GM19025 (cell line): ENCODE data around the gene NANS.

Source experiments
- ATAC-seq: cut with Tn5 transposase; IDR thresholded peaks from one replicate; pipeline ENCODE4 v1.9.1; 2021; ENCODE audit warnings: mild to moderate bottlenecking, low read depth, moderate library complexity; ENCODE audit not compliant: unreplicated experiment

The NANS gene

DNA sequence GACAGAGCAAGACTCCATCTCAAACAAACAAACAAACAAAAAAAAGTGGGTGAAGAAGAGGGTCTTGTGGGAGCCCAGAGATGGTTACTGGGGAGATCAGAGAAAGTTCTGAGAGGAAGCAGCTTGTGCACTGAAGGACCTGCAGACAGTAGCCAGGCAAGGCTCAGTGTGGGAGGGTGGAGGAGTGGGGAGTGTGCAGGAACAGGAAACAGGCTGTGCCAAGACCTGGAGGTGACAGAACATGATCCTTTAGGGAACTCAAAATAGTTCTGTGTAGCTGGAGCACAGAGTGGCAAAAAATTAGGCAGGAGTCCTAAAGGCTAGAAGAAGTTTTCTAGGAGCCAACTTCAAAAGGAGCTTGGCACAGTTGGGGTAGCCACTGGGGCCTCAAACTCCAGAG lies 19.2 kb upstream of the NANS start:
- ATAC-seq = no peak

DNA sequence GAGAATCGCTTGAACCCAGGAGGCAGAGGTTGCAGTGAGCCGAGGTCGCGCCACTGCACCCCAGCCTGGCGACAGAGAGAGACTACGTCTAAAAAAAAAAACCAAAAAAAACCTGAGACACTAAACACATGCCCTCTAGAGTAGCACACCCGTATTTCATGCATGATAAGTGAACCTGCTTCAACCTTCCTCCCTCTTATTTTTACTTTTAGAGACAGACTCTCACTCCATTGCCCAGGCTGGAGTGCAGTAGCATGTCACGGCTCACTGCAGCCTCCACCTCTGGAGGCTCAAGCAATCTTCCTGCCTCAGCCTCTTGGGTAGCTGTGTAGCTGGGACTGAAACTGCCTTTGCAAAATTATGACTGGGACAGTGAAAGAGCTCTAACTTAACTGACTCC lies 17.6 kb upstream of the NANS start:
- ATAC-seq = no peak

DNA sequence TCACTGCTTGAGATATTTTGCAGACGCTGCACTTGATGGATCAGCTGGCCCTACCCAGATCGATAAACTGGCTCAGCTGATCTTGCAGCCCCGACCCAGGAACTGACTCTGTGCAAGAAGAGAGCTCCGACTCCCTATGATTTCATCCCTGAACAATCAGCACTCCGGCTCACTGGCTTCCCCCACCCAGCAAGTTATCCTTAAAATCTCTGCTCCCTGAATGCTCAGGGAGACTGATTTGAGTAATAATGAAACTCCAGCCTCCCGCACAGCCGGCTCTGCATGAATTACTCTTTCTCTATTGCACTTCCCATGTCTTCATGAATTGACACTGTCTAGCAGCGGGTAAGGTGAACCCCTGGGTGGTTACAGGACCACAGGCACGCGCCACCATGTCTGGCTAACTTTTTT lies 16.9 kb upstream of the NANS start:
- ATAC-seq = no peak

DNA sequence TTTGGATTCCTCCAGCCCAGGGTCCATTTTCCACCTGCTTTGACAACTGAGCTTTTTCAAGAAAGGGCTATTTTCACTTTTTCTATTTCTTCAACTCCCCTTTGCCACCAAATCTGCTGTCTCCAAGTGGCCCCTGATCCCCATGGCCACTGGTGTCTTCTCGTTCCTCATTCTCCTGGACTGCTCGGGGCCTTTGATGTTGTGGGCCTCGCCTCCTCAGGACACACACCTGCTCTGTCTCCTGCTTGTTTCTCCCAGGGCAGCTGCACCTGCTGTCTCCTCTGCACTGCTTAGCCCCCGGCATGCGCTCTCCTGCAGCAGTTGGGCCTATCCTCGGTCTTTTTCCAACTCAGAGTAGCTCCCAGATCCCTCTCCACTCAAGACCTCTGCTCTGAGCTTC lies 16.3 kb upstream of the NANS start:
- no peak for ATAC-seq

DNA sequence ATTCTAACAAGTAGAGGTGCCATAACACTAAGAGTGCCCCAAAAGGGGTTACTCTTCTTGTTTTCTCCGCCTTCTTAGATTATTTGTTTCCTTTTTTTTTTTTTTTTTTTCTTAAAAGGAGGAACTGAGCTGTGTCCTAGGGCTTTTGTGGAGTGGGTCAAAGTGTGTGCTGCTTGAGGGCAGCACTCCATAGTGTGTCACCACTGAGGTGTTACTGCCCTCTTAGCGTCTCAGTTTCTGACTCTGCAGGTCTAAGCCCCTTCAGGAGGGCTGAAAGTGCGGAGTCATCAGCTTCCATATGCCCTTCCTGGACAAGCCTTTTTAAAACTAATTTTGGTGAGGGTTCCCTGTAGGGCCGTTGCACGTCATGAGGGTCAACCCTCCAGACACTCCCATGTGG lies 12.6 kb upstream of the NANS start:
- ATAC-seq = no peak

DNA sequence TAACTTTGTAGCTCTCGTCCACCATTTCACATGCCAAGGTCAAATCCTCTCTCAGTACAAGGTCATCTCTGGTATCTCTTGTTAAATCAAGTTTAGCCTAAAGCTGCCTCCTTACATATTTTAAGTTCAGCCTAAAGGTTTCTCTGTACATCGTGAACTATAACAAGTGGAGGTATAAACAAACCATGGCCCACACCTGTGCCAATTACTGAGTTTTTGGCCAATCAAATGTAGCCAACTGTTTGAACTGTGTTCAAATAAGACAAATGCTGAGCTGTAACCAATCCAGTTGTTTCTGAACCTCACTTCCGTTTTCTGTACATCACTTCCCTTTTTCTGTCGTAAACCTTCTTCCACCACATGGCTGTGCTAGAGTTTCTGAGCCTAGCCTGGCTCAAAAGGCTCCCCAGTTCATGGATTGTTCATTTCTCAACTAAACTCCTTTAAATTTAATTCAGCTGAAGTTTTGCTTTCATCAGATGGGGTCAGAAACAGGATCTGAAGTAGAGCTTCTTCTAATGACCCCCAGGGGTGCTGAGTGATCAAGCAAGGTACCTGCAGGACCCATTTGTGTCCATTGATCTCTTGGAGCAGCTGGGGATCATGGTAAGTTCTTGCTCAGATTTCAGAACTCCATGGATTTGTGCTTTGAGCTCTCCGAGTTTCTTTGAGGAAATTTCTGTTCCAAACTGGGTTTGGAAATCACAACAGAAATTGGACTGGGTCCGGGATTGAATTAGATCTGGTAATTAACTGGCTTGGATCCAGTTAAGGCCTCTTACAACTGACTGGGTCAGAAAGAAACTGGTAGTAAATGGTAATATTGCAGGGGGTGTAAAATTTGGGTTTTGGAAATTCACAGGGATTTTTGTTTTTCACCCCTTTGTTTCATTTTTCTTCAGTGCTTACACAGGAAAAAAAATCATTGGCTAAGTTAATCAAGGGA lies 11.0 kb upstream of the NANS start:
- ATAC-seq = no peak

DNA sequence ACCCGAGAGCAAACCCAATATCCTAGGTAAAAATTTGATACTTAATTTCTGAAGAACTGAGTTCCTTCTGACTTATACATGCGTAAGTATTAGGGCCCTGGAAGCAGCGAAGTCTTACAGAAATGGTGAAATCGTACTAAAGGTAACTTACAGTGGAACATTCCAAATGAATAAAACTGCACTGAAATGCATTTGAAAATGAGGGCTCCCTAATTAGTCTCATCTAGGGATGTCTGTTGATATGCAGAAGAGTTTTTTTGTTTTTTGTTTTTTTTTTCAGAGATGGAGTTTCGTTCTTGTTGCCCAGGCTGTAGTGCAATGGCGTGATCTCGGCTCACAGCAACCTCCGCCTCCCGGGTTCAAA lies 10.4 kb upstream of the NANS start:
- ATAC-seq = no peak

DNA sequence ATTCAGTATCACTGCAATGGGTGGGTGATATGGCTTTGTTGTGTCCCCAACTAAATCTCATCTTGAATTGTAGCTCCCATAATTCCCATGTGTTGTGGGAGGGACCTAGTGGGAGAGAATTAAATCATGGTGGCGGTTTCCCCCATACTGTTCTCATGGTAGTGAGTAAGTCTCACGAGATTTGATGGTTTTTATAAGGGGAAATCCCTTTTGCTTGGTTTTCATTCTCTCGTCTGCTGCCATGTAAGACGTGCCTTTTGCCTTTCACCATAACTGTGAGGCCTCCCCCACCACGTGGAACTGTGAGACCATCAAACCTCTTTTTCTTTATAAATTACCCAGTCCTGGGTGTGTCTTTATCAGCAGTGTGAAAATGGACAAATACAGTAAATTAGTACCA lies 9.5 kb upstream of the NANS start:
- no peak for ATAC-seq

DNA sequence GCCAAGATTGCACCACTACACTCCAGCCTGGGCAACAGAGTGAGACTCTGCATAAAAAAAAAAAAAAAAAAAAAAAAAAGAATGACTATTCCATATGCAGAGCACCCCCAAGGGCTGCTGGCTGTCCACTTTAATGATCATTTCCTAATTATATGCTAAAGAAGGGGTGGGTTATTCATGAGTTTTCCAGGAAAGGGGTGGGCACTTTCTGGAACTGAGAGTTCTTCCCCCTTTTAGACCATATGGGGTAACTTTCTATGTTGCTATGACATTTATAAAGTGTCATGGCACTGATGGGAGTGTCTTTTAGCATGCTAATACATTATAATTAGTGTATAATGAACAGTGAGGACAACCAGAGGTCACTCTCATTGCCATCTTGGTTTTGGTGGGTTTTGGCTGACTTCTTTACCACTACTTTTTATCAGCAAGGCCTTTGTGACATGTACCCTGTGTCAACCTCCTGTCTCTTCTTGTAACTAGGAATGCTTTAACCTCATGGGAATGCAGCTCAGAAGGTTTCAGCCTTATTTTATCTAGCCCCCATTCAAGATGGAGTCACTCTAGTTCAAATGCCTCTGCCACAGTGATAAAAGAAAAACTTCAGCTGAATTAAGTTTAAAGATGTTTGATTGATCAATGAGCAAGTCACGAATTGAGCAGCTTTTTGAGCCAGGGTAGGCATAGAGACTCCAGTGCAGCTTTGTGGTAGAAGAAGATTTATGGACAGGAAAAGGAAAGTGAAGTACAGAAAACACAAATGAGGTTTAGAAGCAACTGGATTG lies 7.1 kb upstream of the NANS start:
- ATAC-seq = no peak

DNA sequence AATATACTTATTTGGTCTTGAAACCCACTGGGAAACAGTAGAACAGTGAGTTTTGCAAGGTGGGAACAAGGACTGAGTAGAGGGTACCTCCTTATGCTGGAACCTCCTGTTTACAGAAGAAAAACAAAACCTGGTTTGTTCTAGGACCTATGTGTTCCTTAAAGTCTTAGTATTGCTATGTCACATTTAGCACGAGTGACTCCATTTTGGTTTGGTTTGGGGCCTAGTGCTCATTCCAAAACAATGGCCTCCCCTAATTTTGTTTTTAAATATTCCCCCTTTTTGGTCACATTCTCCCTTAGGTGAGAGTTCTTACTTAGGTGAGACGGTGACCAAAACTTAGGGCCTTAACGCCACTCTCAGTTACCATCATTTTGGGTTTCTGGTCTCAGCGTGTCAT lies 6.2 kb upstream of the NANS start:
- no peak for ATAC-seq

DNA sequence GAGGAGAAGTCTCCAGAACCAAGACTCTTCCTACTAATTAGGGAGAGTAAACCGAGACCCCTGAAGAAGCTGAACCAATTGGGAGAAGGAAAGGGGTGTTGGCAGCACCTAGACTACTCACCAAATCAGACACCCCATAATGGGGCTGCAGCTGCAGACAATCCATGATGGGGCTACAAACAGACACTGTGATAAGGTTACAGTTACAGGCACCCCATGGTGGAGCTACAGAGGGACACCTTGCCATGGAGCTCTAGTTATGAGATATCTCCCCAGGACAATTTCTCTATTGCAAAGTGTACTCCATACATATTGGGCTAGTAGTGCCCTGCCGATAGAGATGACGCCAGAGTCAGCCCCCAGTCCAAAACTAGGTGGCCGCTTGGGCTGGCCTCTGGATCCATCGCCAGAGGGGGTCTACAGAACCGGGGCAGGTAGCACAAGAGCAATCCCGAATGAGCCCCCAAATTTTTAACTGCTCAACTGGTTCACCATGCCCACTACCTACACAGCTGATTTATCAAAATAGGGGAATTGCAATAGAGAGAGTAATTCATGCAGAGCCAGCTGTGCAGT lies 2.1 kb upstream of the NANS start:
- ATAC-seq = no peak

DNA sequence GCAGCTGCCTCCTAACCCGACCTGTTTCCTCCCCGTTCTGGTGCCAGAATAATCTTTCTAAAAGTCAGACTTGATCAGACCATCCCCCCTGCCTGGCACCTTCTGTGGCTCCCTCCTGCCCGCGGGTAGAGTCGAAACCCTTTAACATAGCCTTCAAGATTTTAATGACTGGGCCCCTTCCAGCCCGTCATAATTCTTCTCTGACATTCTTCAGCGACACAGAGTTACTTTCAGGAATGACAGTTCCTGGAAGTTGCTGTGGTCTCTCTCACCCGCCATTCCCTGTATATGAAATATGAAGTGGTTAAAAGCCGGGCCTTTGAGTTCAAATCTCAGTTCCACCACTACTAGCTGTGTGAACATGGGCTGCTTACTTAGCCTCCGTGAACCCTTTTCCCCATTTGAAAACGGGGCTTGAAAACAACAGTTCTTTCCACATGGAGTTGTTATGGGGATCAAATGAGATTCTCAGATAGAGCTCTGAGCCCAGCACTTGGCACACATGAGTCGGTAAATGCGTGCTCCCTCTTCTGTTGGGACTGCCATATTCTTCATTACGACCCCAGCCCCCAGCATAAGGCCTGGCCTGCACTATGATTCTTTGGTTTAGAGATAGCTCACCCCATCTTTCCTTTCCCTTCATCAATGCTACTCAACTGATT lies 737 bp downstream of the NANS start:
- no peak for ATAC-seq

DNA sequence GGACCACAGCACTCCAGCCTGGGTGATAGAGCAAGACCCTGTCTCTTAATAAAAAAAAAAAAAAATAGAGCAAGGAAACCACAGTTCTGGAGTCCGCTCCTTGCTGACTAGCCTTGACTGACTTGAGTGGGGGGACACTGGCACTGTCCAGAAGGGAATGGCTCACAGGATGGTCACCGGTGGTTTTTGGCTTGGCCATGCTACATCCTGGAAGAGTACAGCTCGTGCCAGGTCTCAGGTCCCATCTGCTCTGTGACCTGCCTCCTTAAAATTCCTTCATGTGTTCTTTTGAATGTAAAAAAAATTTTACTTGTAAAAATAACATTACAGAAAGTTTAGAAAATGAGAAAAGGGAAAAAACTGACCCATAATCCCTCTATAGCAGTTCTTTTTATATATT lies 5.6 kb downstream of the NANS start:
- ATAC-seq = no peak

DNA sequence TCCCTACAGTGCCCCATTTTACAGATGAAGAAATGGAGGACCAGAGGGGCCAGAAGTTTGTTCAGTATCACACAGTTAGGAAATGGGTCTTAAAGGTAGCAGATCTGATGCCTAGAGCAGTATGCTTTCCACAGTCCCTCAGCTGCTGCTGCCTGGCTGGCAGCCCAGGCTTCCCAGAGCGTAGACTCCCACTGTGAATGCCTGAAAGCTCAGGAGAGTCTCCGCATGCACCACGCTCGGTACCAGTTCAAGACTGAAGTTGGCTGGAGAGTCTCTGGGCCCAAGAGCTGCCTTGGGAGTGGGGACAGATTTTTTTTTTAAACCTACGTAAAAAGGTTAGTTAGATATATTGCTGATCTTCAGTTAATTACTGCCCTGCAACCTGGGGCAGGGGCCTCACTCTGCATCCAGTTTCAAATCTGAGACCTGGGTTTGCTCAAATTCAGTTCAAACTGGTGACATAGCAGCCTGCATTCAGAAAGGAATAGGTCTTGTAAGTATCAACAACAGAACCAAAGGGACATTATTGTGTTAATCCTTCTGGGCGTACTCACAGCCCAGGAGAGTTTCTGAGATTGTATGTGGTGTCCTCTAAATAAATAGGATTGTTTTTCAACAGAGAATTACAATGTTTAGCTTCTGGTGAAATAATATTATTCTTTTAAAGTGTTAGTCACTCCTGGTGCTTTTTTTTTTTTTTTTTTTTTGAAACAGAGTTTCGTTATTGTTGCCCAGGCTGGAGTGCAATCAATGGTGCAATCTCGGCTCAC lies 8.3 kb downstream of the NANS start:
- no peak for ATAC-seq

DNA sequence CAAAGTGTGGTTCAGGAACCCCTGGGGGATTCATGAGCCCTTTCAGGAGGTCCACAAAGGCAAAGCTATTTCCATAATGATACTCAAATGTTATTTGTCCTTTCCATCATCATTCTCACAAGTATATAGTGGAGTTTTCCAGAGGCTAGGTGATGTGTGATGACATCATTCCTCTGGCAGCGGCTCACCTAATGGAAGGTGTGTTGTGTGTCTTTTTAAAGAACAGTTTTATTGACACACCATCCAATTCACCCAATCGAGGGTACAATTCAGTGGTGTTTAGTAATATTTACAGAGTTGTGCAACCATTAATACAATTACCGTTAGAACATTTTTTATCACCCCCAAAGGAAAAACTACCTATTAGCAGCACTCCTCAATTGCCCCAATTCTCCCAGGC lies 9.7 kb downstream of the NANS start:
- ATAC-seq = no peak

DNA sequence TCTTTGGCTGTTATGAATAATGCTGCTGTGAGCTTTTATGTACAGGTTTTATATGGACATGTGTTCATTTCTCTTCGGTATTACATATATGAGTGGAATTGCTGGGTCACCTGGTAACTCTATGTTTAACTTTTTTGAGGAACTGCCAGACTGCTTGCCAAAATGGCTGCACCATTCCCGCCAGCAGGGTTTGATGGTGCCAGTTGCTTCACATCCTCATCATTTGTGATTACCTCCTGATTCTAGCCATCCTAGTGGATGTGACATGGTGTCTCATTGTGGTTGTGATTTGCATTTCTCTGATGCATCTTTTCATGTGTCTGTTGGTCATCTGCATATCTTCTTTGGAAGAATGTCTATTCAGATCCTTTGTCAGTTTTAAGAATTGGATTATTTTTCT lies 10.7 kb downstream of the NANS start:
- no peak for ATAC-seq

DNA sequence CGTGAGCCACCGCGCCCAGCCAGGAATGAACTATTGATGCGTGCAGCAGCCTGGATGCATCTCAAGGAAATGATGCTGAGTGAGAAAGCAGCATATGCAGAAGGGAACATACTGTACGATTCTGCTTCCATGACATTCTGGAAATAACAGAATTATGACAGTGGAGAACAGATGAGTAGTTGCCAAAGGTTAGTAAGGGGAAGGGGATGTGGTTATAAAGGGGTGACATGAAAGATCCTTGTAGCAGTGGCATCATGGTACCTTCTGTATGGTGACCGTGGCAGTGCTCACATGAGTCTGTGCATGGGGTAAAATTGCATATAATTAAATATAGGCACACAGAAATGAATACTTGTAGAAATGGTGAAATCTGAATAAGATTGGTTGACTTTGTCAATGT lies 13.0 kb downstream of the NANS start:
- no peak for ATAC-seq

DNA sequence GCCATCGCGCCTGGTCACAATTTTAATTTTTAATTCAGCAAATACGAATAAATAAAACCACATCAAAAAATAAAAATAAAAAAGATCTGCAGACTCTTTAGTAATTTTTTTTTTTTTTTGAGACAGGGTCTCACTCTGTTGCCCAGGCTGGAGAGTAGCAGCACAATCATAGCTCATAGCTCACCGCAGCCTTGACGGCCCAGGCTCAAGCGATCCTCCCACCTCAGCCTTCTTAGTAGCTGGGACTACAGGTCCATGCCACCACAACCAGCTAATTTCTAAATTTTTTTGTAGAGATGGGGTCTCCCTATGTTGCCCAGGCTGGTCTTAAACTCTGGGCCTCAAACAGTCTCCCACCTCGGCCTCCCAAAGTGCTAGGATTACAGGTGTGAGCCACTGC lies 14.2 kb downstream of the NANS start:
- no peak for ATAC-seq

DNA sequence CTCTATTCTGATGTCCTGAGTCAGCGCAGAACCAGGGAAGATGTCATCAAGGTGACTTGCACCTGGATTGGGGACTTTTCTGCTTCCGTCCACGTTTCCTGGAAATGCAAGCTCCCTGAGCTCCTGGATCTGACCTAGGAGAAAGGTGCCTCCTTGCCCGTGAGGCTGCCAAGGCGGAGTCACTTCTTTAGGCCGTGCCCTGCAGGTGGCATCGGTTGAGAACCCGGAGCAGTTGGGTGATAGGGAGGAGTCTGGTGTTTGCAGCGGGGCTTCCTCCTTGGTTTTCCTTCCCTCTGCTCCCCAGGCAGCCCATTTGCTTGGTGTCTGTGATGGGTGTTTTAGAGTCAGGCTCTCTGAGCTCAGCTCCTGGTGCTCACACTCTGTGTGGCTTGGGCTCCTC lies 15.2 kb downstream of the NANS start:
- ATAC-seq = no peak
